AG04450 (cell line): ENCODE measurements around the gene MMP1. TPM values are rescaled to one million over a fixed set of nuclear protein-coding genes. Genes with fewer than 3 reads are reported as not detected.

Experiments
- CTCF ChIA-PET: fragments of 300-600, 350-600 bp; formaldehyde crosslinking; extraction: SDS; loops from one replicate; lab custom pipeline; 2022; ENCODE audit warnings: antibody characterized with exemption, inconsistent platforms; lab: Charles Lee
- POLR2A ChIA-PET: fragments of 350-600 bp; formaldehyde crosslinking; extraction: SDS; loops from one replicate; lab custom pipeline; 2021; ENCODE audit warnings: antibody characterized with exemption, inconsistent platforms; lab: Yijun Ruan, JAX
- DNase-seq: peaks from one replicate; pipeline ENCODE4 v3.0.0-alpha.2; 2011; ENCODE audit warnings: low read depth, low spot score
- H3K27ac ChIP-seq: one replicate; pipeline ENCODE4 v1.5.1; 2012; ENCODE audit warnings: low read depth, low read length, control low read depth
- H3K27me3 ChIP-seq: one replicate; pipeline ENCODE4 v1.6.0; 2012; ENCODE audit warnings: low read length; ENCODE audit not compliant: control insufficient read depth, insufficient read depth
- H3K4me3 ChIP-seq: 2 replicates; pipeline ENCODE4 v1.5.1; 2011; ENCODE audit warnings: mild to moderate bottlenecking, low read depth, low read length, control low read depth
- H3K9me3 ChIP-seq: 2 replicates; pipeline ENCODE4 v1.5.1; 2012; ENCODE audit warnings: low read length; ENCODE audit not compliant: control insufficient read depth, insufficient read depth
- CTCF ChIP-seq: IDR thresholded peaks from 2 replicates; pipeline ENCODE4 v1.5.1; 2011; ENCODE audit warnings: low read depth, low read length, control low read depth, inconsistent platforms
- polyA plus RNA-seq: library from polyadenylated mRNA; depleted of rRNA; stranded (reverse); fragments of >200 nt; gene quantifications from 2 replicates; pipeline ENCODE4 v1.2.3, GENCODE V29; 2011

MMP1 gene
- polyA plus RNA-seq, 1 experiment: 41.2 TPM

- TF ChIP-seq CTCF: no peak
- H3K27me3 ChIP-seq: no peaks in the 10 kb centered on the region
- ChIA-PET CTCF (interaction anchor here (1.2 kb wide), 1 partner anchor 23 kb away, joined by 3 read pairs; no protein-coding TSS in a partner anchor), POLR2A (no interaction called here)
- no peak overlapping the region for H3K4me3 ChIP-seq
- H3K27ac ChIP-seq: no peak overlapping the region
- no peak for DNase-seq
- H3K9me3 ChIP-seq: peaks cover 3% of the 10 kb centered on the region; the same call in 1 of the 2 replicates
Measured at GRCh38 chr11:102771351-102771750, 26.6 kb downstream of the MMP1 start.

- no peak for DNase-seq
Measured at GRCh38 chr11:102770191-102770590, 27.8 kb downstream of the MMP1 start.

GRCh38 chr11:102767800-102768199, 30.2 kb downstream of the MMP1 start:
- H3K27me3 ChIP-seq: no peaks in the 10 kb centered on the region
- H3K27ac ChIP-seq: no peak overlapping the region
- DNase-seq: no peak
- no peak for TF ChIP-seq CTCF
- CTCF ChIA-PET: no interaction called here
- POLR2A ChIA-PET: no interaction called here
- H3K9me3 ChIP-seq: peaks cover 3% of the 10 kb centered on the region; the same call in 1 of the 2 replicates
- H3K4me3 ChIP-seq: no peak overlapping the region

More at GRCh38 chr11:102770191-102770590, 27.8 kb downstream of the MMP1 start:
- TF ChIP-seq CTCF: no peak
- POLR2A ChIA-PET: no interaction called here
- Histone ChIP-seq H3K27ac (no peak overlapping the region), H3K4me3 (no peak overlapping the region), H3K9me3 (peaks cover 3% of the 10 kb centered on the region; the same call in 1 of the 2 replicates), H3K27me3 (no peaks in the 10 kb centered on the region)
- CTCF ChIA-PET: interaction anchor here (0.6 to 1.2 kb wide), 2 partner anchors 25 to 271 kb away, joined by 3 to 6 read pairs; no protein-coding TSS in a partner anchor

GRCh38 chr11:102763440-102763839, 34.5 kb downstream of the MMP1 start:
- CTCF ChIA-PET: no interaction called here
- DNase-seq: no peak
- H3K27me3 ChIP-seq: no peaks in the 10 kb centered on the region

More at GRCh38 chr11:102763440-102763839, 34.5 kb downstream of the MMP1 start:
- Histone ChIP-seq H3K4me3 (no peak overlapping the region), H3K9me3 (peaks cover 3% of the 10 kb centered on the region; the same call in 1 of the 2 replicates), H3K27ac (no peak overlapping the region)
- no peak for TF ChIP-seq CTCF
- POLR2A ChIA-PET: no interaction called here
